RWPE1 (cell line): Measurements from ENCODE around the gene SORBS1.

Experiments
- CTCF ChIA-PET: fragments of 350-600 bp; sonication (Branson Sonifier 250); formaldehyde crosslinking; extraction: SDS; loops from one replicate; lab custom pipeline; 2021; lab: Yijun Ruan, JAX
- POLR2A ChIA-PET: fragments of 400-600 bp; formaldehyde crosslinking; extraction: SDS; loops from one replicate; lab custom pipeline; 2020; ENCODE audit warnings: antibody characterized with exemption; ENCODE audit not compliant: low non-redundant PET; lab: Yijun Ruan, JAX
- DNase-seq: peaks from one replicate; pipeline ENCODE4 v3.0.0; 2012; ENCODE audit warnings: low spot score
- H3K27ac ChIP-seq: fragments of 450-650 bp; 2 replicates; pipeline ENCODE4 v1.5.1; 2017
- TF ChIP-seq, protein P1 (sequence below): fragments of 450-650 bp; conservative IDR thresholded peaks from 2 replicates; pipeline ENCODE4 v1.5.1; 2017; ENCODE audit warnings: low read depth, mild to moderate bottlenecking

Gene SORBS1

DNA sequence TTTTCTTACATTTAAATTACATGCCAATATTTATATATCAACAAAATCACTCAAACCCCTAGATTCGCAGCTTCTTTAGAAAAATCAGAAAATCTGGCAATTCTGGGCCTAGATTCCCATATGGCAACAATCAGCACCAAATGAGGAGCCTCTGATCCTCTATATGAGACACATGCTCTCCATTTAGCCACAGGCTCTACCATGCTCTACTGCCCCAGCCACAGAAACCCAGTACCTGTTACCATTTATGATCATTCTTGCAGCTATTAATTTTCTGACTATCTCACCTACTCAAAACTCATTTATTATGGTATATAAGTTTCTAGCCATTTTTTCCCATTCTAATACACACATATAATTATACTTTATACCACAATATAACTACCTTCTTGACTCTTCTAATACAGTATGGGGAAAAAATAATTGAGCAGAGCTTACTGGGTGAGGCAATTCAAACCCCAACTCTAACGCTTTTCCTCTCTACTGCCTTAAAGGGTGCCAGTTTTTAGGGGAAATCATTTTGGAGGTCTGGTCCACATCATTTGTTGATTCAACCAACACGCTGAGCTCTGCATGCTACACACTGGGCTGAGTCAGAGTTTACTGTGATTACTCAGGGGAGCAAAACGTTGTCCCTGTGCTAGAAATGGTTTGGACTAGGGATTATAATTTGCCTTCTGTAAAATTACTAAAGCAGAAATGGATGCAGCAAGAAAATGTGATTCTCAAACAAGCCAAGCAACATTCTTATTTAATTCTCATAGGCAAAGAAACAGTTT, 281.9 kb downstream of the SORBS1 start:
- no peak overlapping the region for H3K27ac ChIP-seq
- TF ChIP-seq, protein P1, sequence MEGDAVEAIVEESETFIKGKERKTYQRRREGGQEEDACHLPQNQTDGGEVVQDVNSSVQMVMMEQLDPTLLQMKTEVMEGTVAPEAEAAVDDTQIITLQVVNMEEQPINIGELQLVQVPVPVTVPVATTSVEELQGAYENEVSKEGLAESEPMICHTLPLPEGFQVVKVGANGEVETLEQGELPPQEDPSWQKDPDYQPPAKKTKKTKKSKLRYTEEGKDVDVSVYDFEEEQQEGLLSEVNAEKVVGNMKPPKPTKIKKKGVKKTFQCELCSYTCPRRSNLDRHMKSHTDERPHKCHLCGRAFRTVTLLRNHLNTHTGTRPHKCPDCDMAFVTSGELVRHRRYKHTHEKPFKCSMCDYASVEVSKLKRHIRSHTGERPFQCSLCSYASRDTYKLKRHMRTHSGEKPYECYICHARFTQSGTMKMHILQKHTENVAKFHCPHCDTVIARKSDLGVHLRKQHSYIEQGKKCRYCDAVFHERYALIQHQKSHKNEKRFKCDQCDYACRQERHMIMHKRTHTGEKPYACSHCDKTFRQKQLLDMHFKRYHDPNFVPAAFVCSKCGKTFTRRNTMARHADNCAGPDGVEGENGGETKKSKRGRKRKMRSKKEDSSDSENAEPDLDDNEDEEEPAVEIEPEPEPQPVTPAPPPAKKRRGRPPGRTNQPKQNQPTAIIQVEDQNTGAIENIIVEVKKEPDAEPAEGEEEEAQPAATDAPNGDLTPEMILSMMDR: no peak
- no peak for DNase-seq
- CTCF ChIA-PET: interaction anchor here (0.7 kb wide), 1 partner anchor 36 kb away, joined by 3 read pairs; no protein-coding TSS in a partner anchor
- POLR2A ChIA-PET: no interaction called here

DNA sequence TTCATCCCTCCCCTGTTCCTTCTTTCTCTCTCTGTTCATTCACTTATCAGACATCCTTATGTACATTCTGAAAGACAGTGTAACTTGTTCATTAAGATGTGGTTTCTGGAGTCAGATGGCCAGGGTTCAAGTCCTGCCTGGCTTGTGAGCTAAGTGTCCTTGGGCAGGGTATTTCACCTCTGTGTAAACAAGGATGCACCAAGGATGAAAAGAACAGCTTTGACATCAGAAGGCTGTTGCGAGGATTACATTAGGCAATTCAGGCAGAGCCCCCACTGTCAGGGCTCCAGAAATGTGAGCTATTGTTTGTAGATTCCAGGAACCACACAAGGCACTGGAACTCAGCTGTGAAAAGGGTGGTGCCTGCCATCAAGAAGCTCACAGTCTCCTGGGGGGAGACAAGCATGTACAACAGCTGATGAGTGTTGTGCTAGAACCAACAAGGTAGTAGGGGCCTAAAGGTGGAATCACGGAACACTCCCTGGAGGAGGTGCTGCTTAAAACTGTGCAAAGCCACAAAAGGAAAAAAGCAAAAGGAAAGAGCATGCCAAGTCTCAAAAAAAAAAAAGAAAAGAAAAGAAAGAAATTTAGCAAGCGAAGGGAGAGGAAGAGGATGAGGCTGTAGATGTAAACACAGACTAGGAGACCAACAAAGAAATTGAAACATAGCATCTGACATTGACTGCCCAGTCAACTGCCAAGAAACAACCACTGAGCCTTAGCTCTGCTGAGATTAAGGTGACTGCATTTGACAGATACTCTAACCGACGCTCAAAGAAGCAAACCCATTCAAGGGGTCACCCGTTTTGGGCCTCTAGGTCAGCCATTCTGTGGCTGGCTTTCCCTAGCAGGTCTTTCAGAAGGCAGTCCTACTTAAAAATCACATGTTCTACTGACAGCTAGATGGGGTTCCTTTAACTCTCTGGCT, 282.8 kb downstream of the SORBS1 start:
- CTCF ChIA-PET: interaction anchor here (0.7 kb wide), 3 partner anchors 11 to 83 kb away, joined by 3 to 4 read pairs (median 3); no protein-coding TSS in a partner anchor
- peak overlapping the region; percentile 70 for H3K27ac ChIP-seq
- no peak for DNase-seq
- TF ChIP-seq, protein P1: no peak
- POLR2A ChIA-PET: no interaction called here

DNA sequence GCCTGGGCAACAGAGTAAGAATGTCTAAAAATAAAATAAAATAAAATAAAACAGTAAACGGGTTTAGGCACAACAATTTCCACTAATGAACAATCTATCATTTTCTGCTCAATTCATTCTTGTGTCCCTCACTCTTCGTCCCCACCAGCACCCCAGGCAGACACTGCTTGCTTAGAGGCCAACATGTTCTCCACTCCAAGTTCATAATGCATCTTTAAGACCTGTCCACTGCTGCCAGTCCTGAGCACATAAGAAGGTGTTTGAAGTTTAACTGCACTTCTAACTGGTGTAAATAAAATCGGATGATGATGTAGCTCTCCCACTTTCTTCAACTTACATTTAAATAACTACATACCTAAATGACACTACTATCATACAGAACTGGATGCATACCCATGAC, 283.6 kb downstream of the SORBS1 start:
- no peak for DNase-seq
- ChIA-PET POLR2A (no interaction called here), CTCF (interaction anchor here (0.7 kb wide), 1 partner anchor 84 kb away, joined by 4 read pairs; no protein-coding TSS in a partner anchor)
- peak overlapping the region; percentile 94 for H3K27ac ChIP-seq
- TF ChIP-seq, protein P1: no peak

DNA sequence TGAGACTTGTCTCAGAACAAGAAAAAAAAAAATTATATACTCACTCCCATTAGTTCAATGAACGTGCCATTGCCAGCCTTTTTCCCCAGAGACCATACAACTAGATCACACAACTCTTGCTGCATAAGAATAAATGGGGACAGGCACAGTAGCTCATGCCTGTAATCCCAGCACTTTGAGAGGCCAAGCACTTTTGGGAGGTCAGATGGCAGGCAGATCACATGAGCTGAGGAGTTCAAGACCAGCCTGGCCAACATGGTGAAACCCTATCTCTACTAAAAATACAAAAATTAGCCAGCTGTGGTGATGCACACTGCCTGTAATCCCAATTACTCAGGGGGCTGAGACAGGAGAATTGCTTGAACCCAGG, 284.0 kb downstream of the SORBS1 start:
- no peak for DNase-seq
- TF ChIP-seq, protein P1: no peak
- ChIA-PET CTCF (no interaction called here), POLR2A (no interaction called here)
- H3K27ac ChIP-seq: peak overlapping the region; percentile 94

DNA sequence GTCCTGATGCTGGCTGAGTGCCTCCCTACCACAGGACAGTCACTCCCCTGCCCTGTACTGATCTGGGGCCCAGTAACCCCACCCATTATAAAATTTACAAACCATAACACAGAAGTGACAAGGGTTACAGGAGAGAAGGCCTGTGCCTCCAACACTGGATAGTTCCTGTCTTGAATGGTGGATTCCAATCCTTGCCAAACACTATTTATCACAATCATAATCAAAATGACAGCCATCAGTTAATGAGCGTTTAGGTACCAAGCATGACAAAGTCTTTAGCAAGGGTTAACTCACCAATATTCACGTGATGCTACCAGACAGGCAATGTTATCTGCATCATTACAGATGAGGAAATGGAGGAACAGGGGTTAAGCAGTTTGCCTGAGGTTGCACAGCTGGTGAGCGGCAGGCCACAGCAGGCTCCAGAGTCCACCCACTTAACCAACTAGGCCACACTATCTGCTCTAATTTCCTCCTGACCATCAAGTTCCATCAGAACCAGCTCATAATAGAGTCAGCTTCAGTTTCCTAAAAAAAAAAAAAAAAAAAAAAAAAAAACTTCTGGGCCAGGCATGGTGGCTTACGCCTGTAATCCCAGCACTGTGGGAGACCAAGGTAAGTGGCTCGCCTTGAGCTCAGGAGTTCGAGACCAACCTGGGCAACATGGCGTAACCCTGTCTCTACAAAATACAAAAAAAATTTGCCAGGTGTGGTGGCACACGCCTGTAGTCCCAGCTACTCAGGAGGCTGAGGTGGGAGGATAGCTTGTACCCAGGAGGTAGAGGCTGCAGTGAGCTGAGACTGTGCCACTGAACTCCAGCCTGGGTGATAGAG, 284.6 kb downstream of the SORBS1 start:
- H3K27ac ChIP-seq: peak overlapping the region; percentile 94
- DNase-seq: no peak
- CTCF ChIA-PET: interaction anchor here (0.6 kb wide), 1 partner anchor 83 kb away, joined by 4 read pairs; no protein-coding TSS in a partner anchor
- POLR2A ChIA-PET: interaction anchor here (0.6 kb wide), 1 partner anchor 9 kb away, joined by 7 read pairs; no protein-coding TSS in a partner anchor
- TF ChIP-seq, protein P1: no peak
